22Rv1 (cell line): Measurements from ENCODE around the gene CD247.

ENCODE experiments used
- H3K27ac ChIP-seq: fragments of 450-650 bp; 2 replicates; pipeline ENCODE4 v1.5.1; 2017
- ZFX ChIP-seq: fragments of 450-650 bp; IDR thresholded peaks from 2 replicates; pipeline ENCODE4 v1.6.1; 2017; ENCODE audit warnings: antibody characterized with exemption, borderline replicate concordance
- TF ChIP-seq, protein P1 (sequence below): fragments of 450-650 bp; IDR thresholded peaks from 2 replicates; pipeline ENCODE4 v1.5.1; 2017; ENCODE audit warnings: mild to moderate bottlenecking

The CD247 gene

DNA sequence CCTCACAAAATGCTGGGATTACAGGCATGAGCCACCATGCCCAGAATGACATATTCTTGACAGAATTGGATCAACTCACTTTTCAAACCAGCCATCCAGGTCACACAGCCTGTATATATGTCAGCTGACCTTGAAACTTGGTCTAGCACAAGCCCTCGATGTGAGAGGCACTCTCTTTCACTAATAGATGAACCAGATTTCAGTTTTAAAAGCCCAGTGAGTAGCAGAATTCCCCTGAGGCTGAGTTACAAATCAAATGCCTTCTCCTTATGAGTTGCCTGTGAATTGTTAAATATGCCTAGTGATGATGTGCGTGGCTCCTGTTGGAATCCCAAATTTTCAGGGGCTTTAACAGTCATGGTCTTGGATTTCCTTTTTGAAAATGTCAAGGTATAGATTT, 88.7 kb downstream of the CD247 start:
- no peak overlapping the region for H3K27ac ChIP-seq

DNA sequence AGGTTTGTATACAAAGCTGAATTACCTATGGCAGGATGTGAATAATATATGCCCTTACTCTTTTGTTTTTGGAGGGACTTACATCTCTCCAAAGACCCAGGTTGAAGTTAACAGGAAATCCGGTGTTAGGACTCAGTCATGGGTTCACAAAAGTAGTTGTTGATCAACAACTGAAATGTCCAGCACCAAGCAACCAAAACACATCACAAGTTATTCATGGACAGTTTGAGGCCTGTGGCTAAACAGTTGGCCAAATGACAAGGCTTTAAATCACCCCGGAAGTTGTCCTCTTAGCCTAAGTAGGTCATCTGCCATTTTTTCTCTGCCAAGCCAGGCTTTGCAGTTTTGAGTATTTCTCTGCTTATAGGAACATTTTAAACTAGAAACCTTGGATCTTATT, 89.9 kb downstream of the CD247 start:
- TF ChIP-seq, protein P1, sequence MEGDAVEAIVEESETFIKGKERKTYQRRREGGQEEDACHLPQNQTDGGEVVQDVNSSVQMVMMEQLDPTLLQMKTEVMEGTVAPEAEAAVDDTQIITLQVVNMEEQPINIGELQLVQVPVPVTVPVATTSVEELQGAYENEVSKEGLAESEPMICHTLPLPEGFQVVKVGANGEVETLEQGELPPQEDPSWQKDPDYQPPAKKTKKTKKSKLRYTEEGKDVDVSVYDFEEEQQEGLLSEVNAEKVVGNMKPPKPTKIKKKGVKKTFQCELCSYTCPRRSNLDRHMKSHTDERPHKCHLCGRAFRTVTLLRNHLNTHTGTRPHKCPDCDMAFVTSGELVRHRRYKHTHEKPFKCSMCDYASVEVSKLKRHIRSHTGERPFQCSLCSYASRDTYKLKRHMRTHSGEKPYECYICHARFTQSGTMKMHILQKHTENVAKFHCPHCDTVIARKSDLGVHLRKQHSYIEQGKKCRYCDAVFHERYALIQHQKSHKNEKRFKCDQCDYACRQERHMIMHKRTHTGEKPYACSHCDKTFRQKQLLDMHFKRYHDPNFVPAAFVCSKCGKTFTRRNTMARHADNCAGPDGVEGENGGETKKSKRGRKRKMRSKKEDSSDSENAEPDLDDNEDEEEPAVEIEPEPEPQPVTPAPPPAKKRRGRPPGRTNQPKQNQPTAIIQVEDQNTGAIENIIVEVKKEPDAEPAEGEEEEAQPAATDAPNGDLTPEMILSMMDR, result no peak
- TF ChIP-seq ZFX, result no peak
- no peak overlapping the region for H3K27ac ChIP-seq

More for the DNA sequence above, 88.7 kb downstream of the CD247 start:
- no peak for TF ChIP-seq ZFX
- TF ChIP-seq, protein P1, result no peak

DNA sequence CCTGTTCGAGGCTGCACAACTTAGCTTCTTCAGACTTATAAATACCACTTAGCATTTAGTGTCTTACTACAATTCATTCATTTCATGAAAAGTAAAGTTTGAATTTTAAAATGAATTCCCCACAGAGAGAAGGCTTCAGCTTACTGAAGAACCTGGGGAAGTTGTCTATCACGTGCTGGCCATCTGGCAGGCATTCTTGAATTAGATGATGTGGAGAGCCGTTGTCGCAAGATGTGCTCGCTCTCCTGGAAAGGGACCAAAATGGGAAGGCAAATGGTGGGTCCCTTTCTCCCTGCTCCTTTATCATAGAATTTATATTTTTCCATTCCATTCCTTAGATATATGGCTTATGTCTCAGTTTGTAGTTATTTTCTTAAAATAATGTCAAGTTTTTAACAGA, 90.5 kb downstream of the CD247 start:
- no peak for TF ChIP-seq ZFX
- TF ChIP-seq, protein P1, result no peak
- H3K27ac ChIP-seq, result no peak overlapping the region

DNA sequence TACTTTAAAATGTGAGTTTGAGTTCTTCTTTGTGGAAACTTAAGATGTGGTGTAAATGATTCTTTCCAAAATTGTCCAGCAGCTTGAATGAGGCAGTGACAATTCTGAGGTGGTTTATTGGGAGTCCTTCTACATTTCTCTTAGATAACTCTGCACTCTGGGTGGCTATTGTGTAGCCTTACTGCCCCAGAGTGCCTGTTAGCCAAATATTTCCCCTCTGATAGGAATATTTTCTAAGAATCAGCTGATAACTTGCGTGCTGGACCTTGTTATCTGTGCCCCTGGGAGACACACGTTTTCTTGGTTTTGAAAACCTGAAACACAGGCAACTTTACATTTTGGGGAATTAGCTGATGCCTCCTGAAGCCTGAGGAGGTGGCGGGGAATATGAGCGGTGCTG, 91.6 kb downstream of the CD247 start:
- TF ChIP-seq, protein P1, result no peak
- no peak overlapping the region for H3K27ac ChIP-seq

DNA sequence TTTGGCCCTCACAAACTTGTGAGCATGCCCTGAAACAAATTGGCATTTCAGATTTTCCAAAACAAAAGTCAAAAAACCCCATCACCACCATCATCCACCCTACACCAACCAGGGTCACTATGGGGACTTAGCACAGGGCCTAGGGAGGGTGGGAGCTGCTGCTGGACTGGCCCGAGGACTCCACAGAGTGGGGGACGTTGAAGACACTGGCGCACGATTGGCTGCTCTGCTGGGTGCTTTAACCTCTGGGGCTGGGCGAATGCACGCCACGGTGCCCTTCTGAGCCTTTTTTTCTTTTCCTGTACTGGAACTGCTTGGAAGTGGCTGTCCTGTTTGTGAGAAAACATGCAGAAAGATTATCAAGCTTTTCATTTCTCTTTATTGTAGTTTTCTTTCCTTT, 92.8 kb downstream of the CD247 start:
- TF ChIP-seq, protein P1, result no peak
- no peak for TF ChIP-seq ZFX
- H3K27ac ChIP-seq, result no peak overlapping the region

DNA sequence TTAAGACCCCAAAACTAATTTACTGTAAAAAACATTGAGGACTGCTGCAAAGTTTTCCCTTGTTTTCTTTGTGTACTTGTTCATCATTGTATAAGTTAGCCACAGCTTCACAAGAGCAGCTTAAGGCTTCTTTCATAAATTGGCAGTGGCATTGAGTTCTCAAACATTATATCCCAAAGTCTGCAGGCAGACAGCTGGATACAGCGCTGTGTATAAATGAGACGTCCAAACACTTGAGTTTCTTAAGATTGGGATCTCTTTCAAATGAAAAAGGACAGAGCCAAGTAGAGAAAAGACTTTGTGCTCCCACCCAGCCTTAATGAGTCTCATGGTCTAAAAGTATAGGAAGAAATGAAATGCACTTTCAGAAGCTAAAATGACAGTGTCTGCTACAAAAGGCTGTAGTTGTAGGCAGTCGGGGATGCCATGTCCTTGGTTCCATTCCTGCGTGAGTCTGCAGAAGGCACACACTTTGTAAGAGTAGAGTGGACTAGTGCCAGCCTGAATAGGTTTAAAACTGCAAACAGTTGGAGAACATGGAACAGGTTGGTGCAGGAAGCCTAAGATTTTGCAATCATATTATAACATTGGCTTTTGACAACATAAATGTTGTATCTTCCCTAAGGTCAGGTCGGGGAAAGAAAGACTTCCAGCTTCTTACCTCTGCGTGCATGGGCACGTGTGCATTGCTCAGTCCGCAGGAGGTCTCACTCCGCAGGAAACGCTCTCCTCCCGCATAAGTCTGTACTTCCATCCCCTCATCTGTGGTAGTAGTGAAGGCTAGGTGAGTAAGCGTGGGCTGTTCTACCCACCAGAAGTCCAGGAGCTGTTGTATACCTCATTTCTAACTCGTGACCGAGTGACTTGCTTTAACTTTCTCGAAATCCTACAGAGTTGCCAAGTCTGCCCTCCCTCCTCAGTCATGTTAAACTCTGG, 94.4 kb downstream of the CD247 start:
- TF ChIP-seq ZFX, result no peak
- TF ChIP-seq, protein P1, result no peak

DNA sequence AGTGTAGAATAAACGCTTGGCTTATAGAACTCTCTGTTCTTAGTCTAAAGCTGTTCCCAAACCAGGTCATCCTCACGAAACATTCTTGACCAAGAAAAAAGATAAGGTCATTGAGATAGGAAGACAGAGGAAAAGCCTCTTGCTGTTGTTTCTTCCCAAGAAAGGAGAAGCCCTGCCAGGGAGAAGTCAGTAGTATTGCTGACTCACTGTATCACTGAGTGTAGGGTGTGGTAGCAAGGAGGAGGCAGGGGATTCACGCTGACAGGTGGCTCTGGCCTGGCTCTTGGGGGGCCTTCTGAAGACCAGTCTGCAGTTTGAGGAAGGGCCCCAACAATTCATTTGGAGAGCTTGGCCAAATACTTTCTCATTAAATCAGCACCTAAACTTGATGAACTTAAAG, 97.8 kb downstream of the CD247 start:
- TF ChIP-seq ZFX, result no peak
- TF ChIP-seq, protein P1, result no peak
- H3K27ac ChIP-seq, result no peak overlapping the region

More for the DNA sequence above, 94.4 kb downstream of the CD247 start:
- H3K27ac ChIP-seq, result no peak overlapping the region
